Sigmoid colon (tissue), 4 donors: ENCODE measurements around the gene DDX51.

Source experiments
- CTCF ChIP-seq, 4 experiments: fragments of 450-650 bp in 3 of 4; fragments of 200-600 bp in 1 of 4; IDR thresholded peaks; one replicate each; pipeline ENCODE4 v1.5.1; 2016 to 2019; ENCODE audit warnings: antibody characterized with exemption in 4 of 4, mild to moderate bottlenecking in 3 of 4, moderate library complexity in 2 of 4
- POLR2AphosphoS5 ChIP-seq, 4 donors: sonication (generic); formaldehyde crosslinking; IDR thresholded peaks; one replicate each; pipeline ENCODE4 v1.6.1; 2017; ENCODE audit warnings: antibody characterized with exemption in 4 of 4

DNA sequence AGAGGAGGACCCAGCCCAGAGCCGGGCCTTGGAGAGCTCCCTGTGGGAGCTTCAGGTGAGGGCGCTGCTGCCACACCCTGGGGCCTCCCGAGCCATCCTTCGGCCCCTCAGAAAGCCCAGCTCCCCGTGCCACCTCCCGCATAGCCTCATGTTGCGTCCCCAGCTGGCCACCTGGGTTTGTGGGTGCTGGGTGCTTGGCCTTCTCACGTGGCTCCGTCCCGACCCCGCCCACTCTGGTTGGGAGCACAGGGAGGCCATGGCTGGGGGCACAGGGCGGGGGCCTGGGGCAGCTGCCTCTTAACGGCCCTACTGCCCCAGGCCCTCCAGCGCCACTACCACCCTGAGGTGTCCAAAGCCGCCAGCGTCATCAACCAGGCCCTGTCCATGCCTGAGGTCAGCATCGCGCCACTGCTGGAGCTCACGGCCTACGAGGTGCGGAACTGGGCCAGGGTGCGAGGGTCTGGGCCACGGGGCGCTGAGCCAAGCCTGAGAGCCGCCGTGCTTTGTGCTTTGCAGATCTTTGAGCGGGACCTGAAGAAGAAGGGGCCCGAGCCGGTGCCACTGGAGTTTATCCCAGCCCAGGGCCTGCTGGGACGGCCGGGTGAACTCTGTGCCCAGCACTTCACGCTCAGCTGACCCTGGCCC is 7.8 kb upstream of the DDX51 start:
- TF ChIP-seq POLR2AphosphoS5 (IDR thresholded peaks at IDR 0.05) (no peak), CTCF (IDR thresholded peaks at IDR 0.05) (no peak)
